Neuron (in vitro differentiated cells): ENCODE results near the gene MAD2L2.

Source experiments
- H2AFZ ChIP-seq: one replicate; pipeline ENCODE4 v1.6.1; 2013; ENCODE audit warnings: low read depth, mild to moderate bottlenecking, inconsistent platforms, low read length, moderate library complexity
- H3K27me3 ChIP-seq: one replicate; pipeline ENCODE4 v1.6.1; 2013; ENCODE audit warnings: low read length; ENCODE audit not compliant: insufficient read depth
- H3K36me3 ChIP-seq: one replicate; pipeline ENCODE4 v1.6.1; 2013; ENCODE audit warnings: low read length; ENCODE audit not compliant: insufficient read depth
- H3K4me1 ChIP-seq: one replicate; pipeline ENCODE4 v1.6.1; 2013; ENCODE audit warnings: low read length; ENCODE audit not compliant: insufficient read depth
- H3K4me3 ChIP-seq: 2 replicates; pipeline ENCODE4 v1.5.1; 2013; ENCODE audit warnings: mild to moderate bottlenecking, low read length, moderate library complexity
- H3K9me3 ChIP-seq: one replicate; pipeline ENCODE4 v1.6.1; 2013; ENCODE audit warnings: low read length

MAD2L2 gene

DNA sequence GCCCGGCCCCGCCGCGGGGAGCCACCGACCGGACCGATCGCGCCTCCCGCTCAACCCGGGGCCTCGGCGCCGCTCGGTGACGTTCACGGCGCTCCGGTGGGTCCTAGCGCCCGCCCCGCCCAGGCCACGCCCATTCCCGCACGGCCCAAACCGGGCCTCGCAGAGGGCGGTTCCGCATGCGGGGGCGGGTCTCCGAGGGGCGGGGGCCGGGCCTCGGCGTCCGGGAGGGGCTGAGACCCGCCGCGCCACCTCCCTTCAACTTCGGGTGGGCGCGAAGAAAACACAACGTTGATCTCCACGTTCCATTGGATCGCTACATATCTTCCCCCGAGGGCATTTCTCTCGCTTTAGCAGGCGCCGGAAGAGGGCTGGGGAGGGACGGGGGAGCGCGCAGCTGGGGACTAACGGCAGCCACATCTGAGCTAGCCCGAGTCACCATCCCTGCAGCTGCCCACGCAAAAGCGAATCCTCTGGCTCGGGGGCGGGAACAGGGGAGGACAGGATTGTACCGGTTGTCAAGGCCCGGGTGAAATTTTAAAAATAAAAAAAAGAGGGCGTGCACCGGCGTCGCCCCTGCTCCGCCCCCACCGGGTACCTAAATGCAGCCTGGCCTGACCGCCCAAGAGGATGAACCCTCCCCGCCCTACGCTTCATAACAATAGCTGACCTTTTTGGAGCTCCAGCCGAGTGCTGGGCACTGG is at the start of gene MAD2L2:
Gene MAD2L2 (minus strand): TSS at position 78 of the 701 bp plus-strand sequence. CDS start 547 bp downstream, outside the sequence.
- peaks cover 25% of the 10 kb centered on the region for H3K4me1 ChIP-seq
- H3K36me3 ChIP-seq = peaks cover 22% of the 10 kb centered on the region
- no peaks in the 10 kb centered on the region for H3K9me3 ChIP-seq
- H3K4me3 ChIP-seq = peak within 1 kb of the TSS; percentile 89
- H2AFZ ChIP-seq = no peak within 1 kb of the TSS
- H3K27me3 ChIP-seq = no peaks in the 10 kb centered on the region

GRCh38 chr1:11730429-11730891 is 49.5 kb upstream of the MAD2L2 start:
- Histone ChIP-seq H2AFZ (no peak overlapping the region), H3K9me3 (no peaks in the 10 kb centered on the region), H3K27me3 (no peaks in the 10 kb centered on the region), H3K36me3 (peaks cover 3% of the 10 kb centered on the region), H3K4me1 (peaks cover 20% of the 10 kb centered on the region), H3K4me3 (no peak overlapping the region)

DNA sequence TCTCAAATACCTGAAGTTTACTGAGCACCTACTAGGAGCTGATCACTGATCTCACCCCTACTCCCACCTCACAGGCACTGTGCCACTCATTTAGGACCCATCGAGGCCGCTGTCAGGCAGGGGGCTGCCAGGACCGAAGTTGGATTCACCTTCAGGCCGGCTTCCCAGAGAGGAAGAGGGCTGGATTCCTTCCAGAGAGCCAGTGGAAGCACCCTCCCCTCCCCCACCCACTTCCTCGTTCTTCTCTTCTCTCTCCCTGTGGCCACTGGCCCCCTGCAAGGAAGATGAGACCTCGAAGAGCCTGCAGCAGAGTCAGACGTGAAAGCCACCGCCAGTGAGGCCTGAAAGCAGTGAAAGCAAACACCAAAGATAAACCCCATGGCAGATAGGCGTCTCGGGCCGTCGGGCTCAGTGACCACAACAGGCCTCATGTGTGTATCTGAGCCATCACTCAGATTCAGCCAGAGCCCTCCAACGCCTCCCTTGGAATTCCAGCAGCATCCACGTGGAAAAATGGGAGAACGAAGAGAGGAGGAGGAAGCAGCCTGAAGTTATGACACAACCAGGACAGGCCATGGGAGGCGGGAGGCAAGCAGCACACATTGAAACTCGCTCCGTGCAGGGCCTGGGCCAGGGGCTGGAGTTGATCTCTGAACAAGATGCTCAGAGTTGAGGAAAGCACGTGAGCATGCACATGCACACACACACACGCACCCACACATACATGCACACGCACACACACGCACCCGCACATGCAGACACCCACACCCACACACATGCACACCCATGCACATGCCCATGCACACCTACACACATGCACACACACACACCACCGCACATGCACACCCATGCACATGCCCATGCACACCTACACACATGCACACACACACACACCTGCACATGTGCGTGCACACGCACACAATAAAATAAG is 48.8 kb upstream of the MAD2L2 start:
- H3K4me3 ChIP-seq = no peak overlapping the region
- peaks cover 3% of the 10 kb centered on the region for H3K36me3 ChIP-seq
- no peaks in the 10 kb centered on the region for H3K27me3 ChIP-seq
- peaks cover 17% of the 10 kb centered on the region for H3K4me1 ChIP-seq
- no peaks in the 10 kb centered on the region for H3K9me3 ChIP-seq
- H2AFZ ChIP-seq = no peak overlapping the region

DNA sequence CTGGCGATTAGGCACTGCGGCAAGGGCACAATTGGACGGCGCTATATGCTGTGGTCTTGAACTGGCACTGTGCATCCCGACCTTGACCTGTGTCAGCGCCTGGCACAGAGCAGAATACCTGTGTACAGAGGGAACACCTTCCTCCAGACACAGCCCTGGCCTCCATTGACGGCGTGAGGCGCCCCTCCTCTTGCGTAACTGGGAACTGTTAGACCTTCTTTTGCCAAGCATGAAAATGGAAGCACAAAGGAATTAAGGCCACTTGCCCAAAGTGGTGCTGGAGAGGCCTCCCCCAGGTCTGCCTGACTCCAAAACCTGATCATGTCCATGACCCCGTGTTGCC is 48.2 kb upstream of the MAD2L2 start:
- H3K27me3 ChIP-seq = no peaks in the 10 kb centered on the region
- H3K4me1 ChIP-seq = peaks cover 17% of the 10 kb centered on the region
- H2AFZ ChIP-seq = no peak overlapping the region
- H3K9me3 ChIP-seq = no peaks in the 10 kb centered on the region
- peaks cover 7% of the 10 kb centered on the region for H3K36me3 ChIP-seq
- no peak overlapping the region for H3K4me3 ChIP-seq

GRCh38 chr1:11728126-11728806 is 47.3 kb upstream of the MAD2L2 start:
- H3K36me3 ChIP-seq = peaks cover 9% of the 10 kb centered on the region
- no peaks in the 10 kb centered on the region for H3K9me3 ChIP-seq
- H2AFZ ChIP-seq = no peak overlapping the region
- no peak overlapping the region for H3K4me3 ChIP-seq
- H3K4me1 ChIP-seq = peaks cover 17% of the 10 kb centered on the region
- no peaks in the 10 kb centered on the region for H3K27me3 ChIP-seq

GRCh38 chr1:11727119-11727518 is 46.2 kb upstream of the MAD2L2 start:
- Histone ChIP-seq H2AFZ (no peak overlapping the region), H3K9me3 (no peaks in the 10 kb centered on the region), H3K4me3 (no peak overlapping the region), H3K4me1 (peaks cover 7% of the 10 kb centered on the region), H3K27me3 (no peaks in the 10 kb centered on the region), H3K36me3 (peaks cover 17% of the 10 kb centered on the region)

DNA sequence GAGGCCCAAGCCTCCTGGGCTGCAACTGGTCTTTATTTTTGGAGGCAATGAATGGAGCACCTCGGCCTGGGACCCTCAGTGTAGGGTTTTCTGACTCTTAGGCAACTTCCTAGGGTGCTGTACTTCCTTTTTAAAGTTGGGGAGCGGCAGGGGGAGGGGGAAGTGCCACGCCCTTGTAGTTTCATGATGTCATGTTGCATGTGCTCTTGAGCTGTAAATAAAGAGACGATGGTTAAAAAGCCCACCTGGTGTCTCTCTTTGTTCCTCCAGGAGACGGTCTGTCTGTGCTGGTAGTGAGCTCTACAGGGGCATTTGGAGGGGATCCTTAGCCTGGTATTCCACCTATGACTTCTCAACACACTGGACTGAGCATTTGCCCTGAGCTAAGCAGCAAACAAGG is 44.7 kb upstream of the MAD2L2 start:
- H3K27me3 ChIP-seq = no peaks in the 10 kb centered on the region
- H3K9me3 ChIP-seq = no peaks in the 10 kb centered on the region
- H3K4me1 ChIP-seq = no peaks in the 10 kb centered on the region
- no peak overlapping the region for H2AFZ ChIP-seq
- no peak overlapping the region for H3K4me3 ChIP-seq
- H3K36me3 ChIP-seq = peaks cover 29% of the 10 kb centered on the region

- peaks cover 42% of the 10 kb centered on the region for H3K36me3 ChIP-seq
- H3K4me1 ChIP-seq = no peaks in the 10 kb centered on the region
- no peak overlapping the region for H2AFZ ChIP-seq
- no peaks in the 10 kb centered on the region for H3K9me3 ChIP-seq
- H3K27me3 ChIP-seq = no peaks in the 10 kb centered on the region
- no peak overlapping the region for H3K4me3 ChIP-seq
Measured at GRCh38 chr1:11722538-11722937, 41.6 kb upstream of the MAD2L2 start.

DNA sequence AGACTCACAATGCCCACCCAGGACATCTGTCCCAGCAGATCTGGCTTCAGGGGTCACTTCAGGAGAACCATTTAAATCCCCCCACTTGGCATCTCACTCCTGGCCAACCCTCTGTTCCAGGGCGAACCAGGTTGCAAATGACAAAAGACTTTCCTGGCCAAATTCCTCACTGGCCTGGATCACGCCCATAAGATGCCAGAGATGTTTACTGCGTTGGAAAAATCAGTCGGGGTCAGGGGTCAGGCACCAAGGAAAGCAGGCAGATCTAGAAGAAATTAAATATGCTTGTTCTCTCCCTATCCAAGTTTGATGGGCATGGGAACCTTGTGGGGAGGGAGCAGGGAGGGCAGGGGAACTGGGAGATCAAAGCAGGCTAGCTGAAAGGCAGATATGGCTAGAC is 40.4 kb upstream of the MAD2L2 start:
- Histone ChIP-seq H3K9me3 (no peaks in the 10 kb centered on the region), H3K4me1 (no peaks in the 10 kb centered on the region), H3K27me3 (no peaks in the 10 kb centered on the region), H2AFZ (no peak overlapping the region), H3K4me3 (no peak overlapping the region), H3K36me3 (peaks cover 45% of the 10 kb centered on the region)

- Histone ChIP-seq H3K9me3 (no peaks in the 10 kb centered on the region), H2AFZ (no peak overlapping the region), H3K4me1 (no peaks in the 10 kb centered on the region), H3K4me3 (no peak overlapping the region), H3K27me3 (no peaks in the 10 kb centered on the region), H3K36me3 (peaks cover 48% of the 10 kb centered on the region)
Measured at GRCh38 chr1:11720525-11720924, 39.6 kb upstream of the MAD2L2 start.

GRCh38 chr1:11720033-11720376 is 39.1 kb upstream of the MAD2L2 start:
- Histone ChIP-seq H3K9me3 (no peaks in the 10 kb centered on the region), H3K36me3 (peaks cover 53% of the 10 kb centered on the region), H2AFZ (no peak overlapping the region), H3K4me1 (no peaks in the 10 kb centered on the region), H3K4me3 (no peak overlapping the region), H3K27me3 (no peaks in the 10 kb centered on the region)

GRCh38 chr1:11719313-11720032 is 38.5 kb upstream of the MAD2L2 start:
- Histone ChIP-seq H3K27me3 (no peaks in the 10 kb centered on the region), H3K9me3 (no peaks in the 10 kb centered on the region), H3K4me3 (no peak overlapping the region), H2AFZ (no peak overlapping the region), H3K4me1 (no peaks in the 10 kb centered on the region), H3K36me3 (peaks cover 57% of the 10 kb centered on the region)
